ENCODE results near the gene SCRN3.
A peak's percentile ranks its signal among the peaks of the same experiment; 100 is the strongest.
"Not testable (repeated sequence)": the region's sequence is repeated elsewhere in the genome, so short reads cannot be mapped to it uniquely, and the experiment has no call there.

Gene SCRN3

GRCh38 chr2:174395284-174395968 is at the start of gene SCRN3:
Gene SCRN3, plus strand, starts transcription at chr2:174395730. Its CDS starts 2,554 bp downstream, at chr2:174398284.
- DNase-seq = peak; percentile 30

DNA sequence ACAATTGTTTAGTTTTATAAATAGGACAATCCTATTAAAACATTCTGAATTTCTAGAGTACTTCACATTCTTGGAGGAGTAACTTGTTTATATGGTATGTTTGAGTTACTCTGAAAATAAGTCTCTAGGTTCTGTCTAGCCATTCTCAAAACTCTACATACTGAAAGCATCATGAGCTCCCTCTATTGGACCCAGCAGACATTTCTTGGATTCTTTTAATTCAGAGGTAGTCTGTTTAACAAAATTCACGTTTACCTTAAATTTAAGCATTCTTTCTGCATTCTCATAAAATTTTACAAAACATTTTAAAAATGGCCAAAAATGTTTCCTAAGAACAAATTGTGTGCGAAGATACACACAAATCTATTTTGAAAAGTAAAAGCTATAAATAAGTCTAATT is 45.5 kb upstream of the SCRN3 start:
- DNase-seq = no peak

GRCh38 chr2:174350593-174351181 is 44.8 kb upstream of the SCRN3 start:
- DNase-seq = no peak

DNA sequence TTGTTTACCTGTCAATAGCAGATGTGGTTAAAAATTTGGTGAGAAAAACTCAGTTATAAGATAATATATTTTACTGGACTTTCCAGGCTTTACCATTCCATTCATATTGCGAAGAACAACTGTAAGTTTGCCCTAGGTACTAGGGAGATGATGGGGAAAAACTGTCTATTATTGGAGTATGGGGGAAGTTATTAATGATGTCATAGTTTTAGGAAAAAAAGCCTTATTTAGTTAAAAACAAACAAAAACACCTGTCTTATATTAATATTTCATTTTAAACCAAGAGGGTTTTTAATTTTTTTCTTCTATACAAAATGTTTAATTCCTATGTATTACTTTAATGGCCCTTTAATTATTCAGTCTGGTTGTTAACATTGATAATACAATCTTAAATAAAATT is 42.5 kb upstream of the SCRN3 start:
- DNase-seq = no peak

DNA sequence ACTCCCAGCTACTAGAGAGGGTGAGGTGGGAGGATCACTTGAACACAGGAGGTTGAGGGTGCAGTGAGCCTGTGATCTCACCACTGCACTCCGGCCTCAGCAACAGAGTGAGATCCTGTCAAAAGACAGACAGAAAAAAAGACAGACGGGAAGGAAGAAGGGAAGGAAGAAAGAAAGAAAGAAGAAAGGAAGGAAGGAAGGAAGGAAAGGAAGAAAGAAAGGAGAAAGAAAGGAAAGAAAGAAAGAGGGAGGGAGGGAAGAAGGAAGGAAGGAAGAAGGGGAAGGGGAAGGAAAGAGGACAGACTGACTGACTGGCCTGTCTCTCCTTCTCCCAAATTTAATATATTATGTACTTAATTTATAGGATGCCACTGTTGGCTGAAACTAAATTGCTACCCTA is 39.2 kb upstream of the SCRN3 start:
- no peak for DNase-seq

DNA sequence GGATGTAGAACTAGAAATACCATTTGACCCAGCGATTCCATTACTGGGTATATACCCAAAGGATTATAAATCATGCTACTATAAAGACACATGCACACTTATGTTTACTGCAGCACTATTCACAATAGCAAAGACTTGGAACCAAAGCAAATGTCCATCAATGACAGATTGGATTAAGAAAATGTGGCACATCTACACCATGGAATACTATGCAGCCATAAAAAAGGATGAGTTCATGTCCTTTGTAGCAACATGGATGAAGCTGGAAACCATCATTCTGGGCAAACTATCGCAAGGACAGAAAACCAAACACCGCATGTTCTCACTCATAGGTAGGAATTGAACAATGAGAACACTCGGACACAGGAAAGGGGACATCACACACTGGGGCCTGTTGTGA is 35.9 kb upstream of the SCRN3 start:
- DNase-seq = not testable (repeated sequence)

- no peak for DNase-seq
Observed at GRCh38 chr2:174362949-174363348, 32.6 kb upstream of the SCRN3 start.

- DNase-seq = not testable (repeated sequence)
Observed at GRCh38 chr2:174363492-174364225, 31.9 kb upstream of the SCRN3 start.

- DNase-seq = no peak
Observed at GRCh38 chr2:174364628-174365027, 30.9 kb upstream of the SCRN3 start.

DNA sequence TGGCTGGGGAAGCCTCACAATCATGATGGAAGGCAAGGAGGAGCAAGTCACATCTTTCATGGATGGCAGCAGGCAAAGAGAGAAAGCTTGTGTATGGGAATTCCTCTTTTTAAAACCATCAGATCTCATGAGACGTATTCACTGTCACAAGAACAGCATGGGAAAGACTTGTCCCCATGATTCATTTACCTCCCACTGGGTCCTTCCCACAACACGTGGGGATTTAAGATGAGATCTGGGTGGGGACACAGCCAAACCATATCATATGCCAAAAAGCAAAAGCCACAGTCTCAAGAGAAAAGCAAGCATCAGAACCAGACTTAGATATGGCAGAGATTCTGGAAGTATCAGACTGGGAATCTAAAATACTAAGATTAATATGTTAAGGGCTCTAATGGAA is 30.0 kb upstream of the SCRN3 start:
- DNase-seq = no peak

DNA sequence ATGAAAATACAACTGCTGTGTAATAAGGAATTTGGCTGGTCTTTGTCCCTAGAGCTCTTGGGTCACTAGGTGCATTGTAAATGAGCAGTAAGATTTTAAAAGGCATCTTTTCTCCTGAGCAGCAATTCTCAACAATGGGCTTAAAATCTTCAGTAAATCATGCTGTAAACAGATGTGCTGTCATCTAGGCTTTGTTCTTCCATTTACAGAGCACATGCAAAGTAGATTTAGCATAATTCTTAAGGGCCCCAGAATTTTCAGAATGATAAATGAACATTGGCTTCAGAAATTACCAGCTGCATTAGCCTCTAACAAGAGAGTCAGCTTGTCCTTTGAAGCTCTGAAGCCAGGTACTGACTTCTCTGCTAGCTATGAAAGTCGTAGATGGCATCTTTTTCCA is 26.8 kb upstream of the SCRN3 start:
- no peak for DNase-seq

GRCh38 chr2:174376967-174377366 is 18.6 kb upstream of the SCRN3 start:
- DNase-seq = no peak

DNA sequence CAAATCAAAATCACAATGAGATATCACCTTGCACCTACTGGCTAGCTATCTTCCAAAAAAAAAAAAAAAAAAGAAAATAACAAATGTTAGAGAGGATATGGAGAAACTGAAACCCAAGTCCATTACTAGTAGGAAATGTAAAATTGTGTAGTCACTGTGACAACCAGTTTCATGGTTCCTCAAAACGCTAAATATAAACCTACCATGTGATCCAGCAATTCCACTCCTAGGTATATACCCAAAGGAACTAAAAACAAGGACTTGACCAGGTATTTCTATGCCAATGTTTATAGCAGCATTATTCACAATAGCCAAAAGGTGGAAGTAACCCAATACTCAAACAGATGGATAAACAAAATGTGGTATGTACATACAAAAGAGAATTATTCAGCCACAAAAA is 11.7 kb upstream of the SCRN3 start:
- DNase-seq = no peak

- DNase-seq = no peak
Observed at GRCh38 chr2:174385201-174385600, 10.3 kb upstream of the SCRN3 start.

DNA sequence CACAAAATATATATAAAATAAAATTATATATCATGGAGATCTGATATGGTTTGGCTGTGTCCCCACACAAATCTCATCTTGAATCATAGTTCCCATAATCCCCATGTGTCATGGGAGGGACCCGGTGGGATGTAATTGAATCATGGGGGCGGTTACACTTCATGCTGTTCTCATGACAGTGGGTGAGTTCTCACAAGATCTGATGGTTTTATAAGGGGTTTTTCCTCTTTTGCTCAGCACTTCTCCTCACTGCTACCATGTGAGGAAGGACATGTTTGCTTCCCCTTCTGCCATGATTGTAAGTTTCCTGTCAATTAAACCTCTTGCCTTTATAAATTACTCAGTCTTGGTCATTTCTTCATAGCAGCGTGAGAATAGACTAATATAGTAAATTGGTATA is 6.8 kb upstream of the SCRN3 start:
- DNase-seq = not testable (repeated sequence)

- DNase-seq = no peak
Observed at GRCh38 chr2:174389542-174389941, 6.0 kb upstream of the SCRN3 start.

DNA sequence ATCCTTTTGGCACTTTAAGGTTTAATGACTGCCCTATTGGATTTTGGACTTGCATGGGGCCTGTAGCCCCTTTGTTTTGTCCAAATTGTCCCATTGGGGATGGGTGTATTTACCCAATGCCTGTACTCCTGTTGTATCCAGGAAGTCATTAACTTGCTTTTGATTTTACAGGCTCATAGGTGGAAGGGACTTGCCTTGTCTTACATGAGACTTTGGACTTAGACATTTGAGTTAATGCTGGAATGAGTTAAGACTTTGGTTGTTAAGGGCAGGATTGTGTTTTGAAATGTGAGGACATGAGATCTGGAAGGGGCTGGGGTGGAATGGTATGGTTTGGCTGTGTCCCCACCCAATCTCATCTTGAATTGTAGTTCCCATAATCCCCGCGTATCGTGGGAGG is 5.2 kb upstream of the SCRN3 start:
- not testable (repeated sequence) for DNase-seq

DNA sequence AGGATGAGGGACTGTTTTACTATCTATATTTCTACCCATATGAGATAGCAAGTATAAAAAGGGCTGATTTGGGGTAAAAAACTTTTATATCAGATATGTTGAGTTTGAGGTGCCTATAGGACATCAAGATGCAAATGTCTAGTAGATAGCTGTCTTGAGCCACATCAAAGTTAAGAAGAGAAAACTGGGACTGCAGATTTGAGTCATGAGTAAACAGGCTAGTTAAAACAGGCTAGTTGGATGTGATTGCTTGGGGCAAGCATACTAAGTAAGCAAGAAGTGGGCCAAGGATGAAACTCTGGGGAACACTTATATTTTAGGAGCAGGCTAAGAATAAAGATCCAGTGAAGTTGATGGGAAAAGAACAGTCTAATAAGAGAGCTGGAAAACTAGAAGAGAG is 2.8 kb upstream of the SCRN3 start:
- no peak for DNase-seq

DNA sequence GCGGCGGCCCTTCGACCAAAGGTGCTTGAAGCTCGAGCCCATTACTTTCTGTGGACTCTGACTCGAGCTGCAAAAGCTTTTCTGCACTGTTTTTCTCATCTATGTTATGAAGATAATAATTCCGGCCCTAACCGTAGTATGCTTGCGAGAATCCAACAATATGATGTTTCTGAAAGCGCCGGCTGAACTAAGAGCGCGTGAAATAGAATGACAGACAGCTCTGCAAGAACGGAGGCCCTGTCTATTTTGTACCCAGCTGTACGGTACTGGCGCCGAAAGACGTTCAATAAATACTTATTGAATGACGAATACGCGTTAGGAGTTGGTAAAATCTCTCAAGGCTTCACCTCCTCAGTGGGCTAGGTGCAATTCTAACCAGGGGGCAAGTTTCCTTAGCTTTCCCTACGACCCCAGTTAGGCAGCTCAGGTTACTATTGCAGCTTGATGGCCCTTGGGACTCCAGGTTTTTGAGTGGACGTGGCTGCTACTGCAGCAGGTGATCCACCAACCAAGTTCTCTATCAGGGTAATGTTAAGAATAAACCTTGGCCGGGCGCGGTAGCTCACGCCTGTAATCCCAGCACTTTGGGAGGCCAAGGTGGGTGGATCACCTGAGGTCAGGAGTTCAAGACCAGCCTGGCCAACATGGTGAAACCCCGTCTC is 570 bp downstream of the SCRN3 start:
- DNase-seq = peak; percentile 62

DNA sequence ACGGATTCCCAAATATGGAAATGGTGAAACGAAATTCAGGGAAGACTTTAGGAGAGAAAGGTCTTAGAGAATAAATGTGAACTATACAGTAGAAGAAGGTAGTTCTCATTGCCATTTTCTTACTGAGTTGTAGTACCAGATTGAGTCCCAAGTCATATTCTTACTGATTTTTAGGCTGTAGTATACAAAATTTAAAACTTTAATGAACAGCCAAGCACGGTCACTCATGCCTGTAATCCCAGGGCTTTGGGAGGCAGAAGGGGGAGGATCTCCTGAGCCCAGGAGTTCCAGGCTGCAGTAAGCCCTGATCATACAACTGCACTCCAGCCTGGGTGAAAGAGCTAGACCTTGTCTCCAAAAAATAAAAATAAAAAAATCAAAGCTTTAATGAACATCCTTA is 2.2 kb downstream of the SCRN3 start:
- DNase-seq = no peak

GRCh38 chr2:174399171-174399570 is 3.6 kb downstream of the SCRN3 start:
- DNase-seq = no peak

DNA sequence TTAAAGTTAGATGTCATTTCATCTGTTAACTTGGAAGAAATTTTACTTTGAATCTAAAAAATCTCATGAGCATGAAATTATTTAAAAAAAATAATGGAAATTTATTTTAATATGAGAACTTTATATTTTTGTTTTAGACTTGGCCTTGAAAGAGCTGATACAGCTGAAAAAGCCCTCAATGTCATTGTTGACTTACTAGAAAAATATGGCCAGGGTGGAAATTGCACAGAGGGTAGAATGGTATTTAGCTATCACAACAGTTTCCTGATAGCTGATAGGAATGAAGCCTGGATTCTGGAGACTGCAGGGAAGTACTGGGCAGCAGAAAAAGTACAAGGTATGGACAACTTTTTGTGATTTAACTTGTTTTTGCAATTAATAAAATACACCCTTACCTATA is 5.3 kb downstream of the SCRN3 start:
- DNase-seq = no peak

DNA sequence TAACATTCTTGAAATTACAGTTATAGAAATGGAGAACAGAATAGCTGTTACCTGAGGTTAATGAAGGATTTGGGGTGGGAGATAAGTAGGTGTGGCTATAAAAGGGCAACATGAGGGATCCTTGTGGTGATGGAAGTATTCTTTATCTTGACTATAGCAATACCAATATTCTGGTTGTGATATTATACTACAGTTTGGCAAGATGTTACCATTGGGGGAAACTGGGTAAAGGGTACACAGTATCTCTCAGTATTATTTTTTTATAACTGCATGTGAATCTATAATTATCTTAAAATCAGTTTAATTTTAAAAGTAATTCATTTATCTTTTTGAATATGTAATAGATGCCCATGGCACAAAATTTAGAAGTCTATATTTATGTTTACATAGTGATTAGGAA is 8.1 kb downstream of the SCRN3 start:
- no peak for DNase-seq

DNA sequence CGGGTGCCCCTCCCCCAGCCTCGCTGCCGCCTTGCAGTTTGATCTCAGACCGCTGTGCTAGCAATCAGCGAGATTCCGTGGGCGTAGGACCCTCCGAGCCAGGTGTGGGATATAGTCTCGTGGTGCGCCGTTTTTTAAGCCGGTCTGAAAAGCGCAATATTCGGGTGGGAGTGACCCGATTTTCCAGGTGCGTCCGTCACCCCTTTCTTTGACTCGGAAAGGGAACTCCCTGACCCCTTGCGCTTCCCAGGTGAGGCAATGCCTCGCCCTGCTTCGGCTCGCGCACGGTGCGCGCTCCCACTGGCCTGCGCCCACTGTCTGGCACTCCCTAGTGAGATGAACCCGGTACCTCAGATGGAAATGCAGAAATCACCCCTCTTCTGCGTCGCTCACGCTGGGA is 14.5 kb downstream of the SCRN3 start:
- DNase-seq = not testable (repeated sequence)
